A549 (cell line): Measurements from ENCODE around the gene BNC2. TPM values are rescaled to one million over a fixed set of nuclear protein-coding genes. Genes with fewer than 3 reads are reported as not detected.
A peak's percentile ranks its signal among the peaks of the same experiment; 100 is the strongest.

Source experiments
- ATAC-seq, 2 experiments: fragments of 200-7000 bp in 1 of 2; fragments of >200 bp in 1 of 2; cut with Nextera tagmentation in 1 of 2; cut with Tn5 transposase in 1 of 2; 3 replicates each; pipeline versions ENCODE4 v1.8.0 to v1.9.1; 2018 to 2020; ENCODE audit warnings: mild to moderate bottlenecking in 1 of 2, moderate library complexity in 1 of 2
- CTCF ChIA-PET: fragments of 300-600 bp; sonication (Branson Sonifier 250); formaldehyde crosslinking; extraction: SDS; loops from one replicate; lab custom pipeline; 2021; ENCODE audit warnings: antibody characterized with exemption, inconsistent platforms; lab: Yijun Ruan, JAX
- POLR2A ChIA-PET: fragments of 350-600 bp; formaldehyde crosslinking; extraction: SDS; loops from one replicate; lab custom pipeline; 2021; ENCODE audit warnings: antibody characterized with exemption, inconsistent platforms; lab: Yijun Ruan, JAX
- DNase-seq, 2 experiments: peaks; one replicate each; pipeline versions ENCODE4 v3.0.0 to v3.0.0-alpha.2; 2011 to 2016; ENCODE audit warnings: low read depth in 1 of 2, low spot score in 1 of 2
- FAIRE-seq: peaks from 2 replicates; lab custom pipeline; 2011; peaks lifted over from hg19 to GRCh38; lab: Jason Lieb, UNC
- H3K27ac ChIP-seq, 2 experiments: fragments of >200 bp; sonication (Bioruptor Twin); formaldehyde crosslinking; 3 replicates each; pipeline ENCODE4 v1.5.1; 2016 to 2017
- H3K4me1 ChIP-seq: fragments of >200 bp; sonication (Bioruptor Twin); formaldehyde crosslinking; 3 replicates; pipeline ENCODE4 v1.6.1; 2016
- H3K4me2 ChIP-seq: fragments of >200 bp; sonication (Bioruptor Twin); formaldehyde crosslinking; 3 replicates; pipeline ENCODE4 v1.6.1; 2016
- H3K4me3 ChIP-seq: fragments of >200 bp; sonication (Bioruptor Twin); formaldehyde crosslinking; 3 replicates; pipeline ENCODE4 v1.5.1; 2016
- H3K9me3 ChIP-seq: fragments of >200 bp; sonication (Bioruptor Twin); formaldehyde crosslinking; 3 replicates; pipeline ENCODE4 v1.6.1; 2016
- CBX8 ChIP-seq: fragments of 200-600 bp; sonication (generic); IDR thresholded peaks from 2 replicates; pipeline ENCODE4 v1.6.1; 2016
- EP300 ChIP-seq, 2 experiments: fragments of >200 bp; sonication (Bioruptor Twin); formaldehyde crosslinking; IDR thresholded peaks; 2 replicates in 1 of 2; 3 replicates in 1 of 2; pipeline ENCODE4 v1.6.1; 2016 to 2017
- FOSL2 ChIP-seq, 2 experiments: fragments of 450-650 bp in 1 of 2; fragments of >200 bp in 1 of 2; sonication (Bioruptor Twin) in 1 of 2; formaldehyde crosslinking; IDR thresholded peaks; 2 replicates each; pipeline versions ENCODE4 v1.5.0 to v1.6.1; 2016 to 2020; ENCODE audit warnings: mild to moderate bottlenecking in 1 of 2, moderate library complexity in 1 of 2
- FOXS1 ChIP-seq: fragments of 250-450 bp; sonication (Bioruptor Pico); IDR thresholded peaks from 2 replicates; pipeline ENCODE4 v1.5.0; 2020; ENCODE audit warnings: mild to moderate bottlenecking, moderate library complexity
- HOXB13 ChIP-seq: fragments of 250-450 bp; sonication (Bioruptor Pico); IDR thresholded peaks from 2 replicates; pipeline ENCODE4 v1.5.0; 2020; ENCODE audit warnings: low read depth, mild to moderate bottlenecking, moderate library complexity
- NR3C1 ChIP-seq: fragments of >200 bp; sonication (Bioruptor Twin); formaldehyde crosslinking; IDR thresholded peaks from 3 replicates; pipeline ENCODE4 v1.6.1; 2017
- POLR2A ChIP-seq: IDR thresholded peaks from 2 replicates; pipeline ENCODE4 v1.6.1; 2012; ENCODE audit warnings: mild to moderate bottlenecking, low read length
- RFX5 ChIP-seq: fragments of 450-650 bp; IDR thresholded peaks from 2 replicates; pipeline ENCODE4 v1.7.1; 2014; ENCODE audit warnings: antibody characterized with exemption, mild to moderate bottlenecking, moderate library complexity
- SMC3 ChIP-seq: fragments of >200 bp; sonication (Bioruptor Twin); formaldehyde crosslinking; IDR thresholded peaks from 3 replicates; pipeline ENCODE4 v1.6.1; 2018; ENCODE audit warnings: inconsistent platforms
- WGBS: methylation state at CpG from one replicate; pipeline ENCODE4 v1.1.6; 2017; ENCODE audit errors: missing lambda C conversion rate; 5-methylcytosine and 5-hydroxymethylcytosine counted together
- polyA plus RNA-seq, 4 experiments: library from polyadenylated mRNA; depleted of rRNA in 3 of 4; stranded (reverse); fragments of >200 nt; fragmentation: RNase III in 1 of 4; extraction: RNeasy Plus Mini Kit Qiagen cat#74134 plus additional on column Dnase treatment in 1 of 4; gene quantifications; 2 replicates in 3 of 4; 3 replicates in 1 of 4; pipeline ENCODE4 v1.2.3, GENCODE V29; 2011 to 2017
- TF ChIP-seq, protein P1 (sequence below): fragments of >200 bp; sonication (Bioruptor Twin); formaldehyde crosslinking; IDR thresholded peaks from 3 replicates; pipeline ENCODE4 v1.5.1; 2016
- TF ChIP-seq, protein P2 (sequence below): fragments of >200 bp; sonication (Bioruptor Twin); formaldehyde crosslinking; IDR thresholded peaks from 3 replicates; pipeline ENCODE4 v1.6.1; 2016
- TF ChIP-seq, protein P3 (sequence below): fragments of 250-450 bp; sonication (Bioruptor Pico); IDR thresholded peaks from 2 replicates; pipeline ENCODE4 v1.5.0; 2021; ENCODE audit warnings: mild to moderate bottlenecking, moderate library complexity, borderline replicate concordance
- TF ChIP-seq, protein P4 (sequence below): fragments of >200 bp; sonication (Bioruptor Twin); formaldehyde crosslinking; IDR thresholded peaks from 2 replicates; pipeline ENCODE4 v1.6.1; 2016
- TF ChIP-seq, protein P5 (sequence below): IDR thresholded peaks from 2 replicates; pipeline ENCODE4 v1.6.1; 2012

BNC2 gene
- polyA plus RNA-seq, 2 of the 4 experiments (the other 2 are of a cell fraction) = 6.2 to 7.5 TPM

DNA sequence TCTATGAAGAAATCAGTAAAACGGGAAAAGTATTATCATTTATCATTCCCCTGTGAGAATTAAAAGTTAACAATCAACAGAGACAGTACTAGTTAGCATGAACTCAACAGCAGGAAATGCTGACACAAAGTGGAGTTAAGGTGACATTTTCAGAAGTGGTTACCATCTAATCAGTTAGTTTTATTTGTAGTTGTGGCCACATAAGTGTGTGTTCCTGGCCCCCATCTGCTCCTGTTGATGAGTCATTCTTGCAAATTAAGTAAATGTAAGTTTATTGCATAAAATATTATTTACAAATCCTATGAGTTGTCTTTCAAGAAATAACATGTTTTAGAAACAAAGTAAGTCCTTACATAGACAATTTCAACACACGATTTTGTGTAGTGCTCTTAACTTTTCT, 8.9 kb upstream of the BNC2 start:
- ChIA-PET CTCF (no interaction called here), POLR2A (no interaction called here)
- H3K4me2 ChIP-seq = no peak overlapping the region
- H3K27ac ChIP-seq = no peak overlapping the region
- 52% methylated on average over 2 of the region's 2 CpGs for WGBS
- DNase-seq (no peak), ATAC-seq (no peak), FAIRE-seq (no peak)
- no peaks in the 10 kb centered on the region for H3K4me1 ChIP-seq
- H3K9me3 ChIP-seq = no peaks in the 10 kb centered on the region
- H3K4me3 ChIP-seq = no peak overlapping the region
- TF ChIP-seq FOSL2 (IDR thresholded peaks at IDR 0.05) = no peak
- peak; percentile 61 for TF ChIP-seq FOSL2 (CRISPR knock-in tag; IDR thresholded peaks at IDR 0.05)
- TF ChIP-seq, protein P1, sequence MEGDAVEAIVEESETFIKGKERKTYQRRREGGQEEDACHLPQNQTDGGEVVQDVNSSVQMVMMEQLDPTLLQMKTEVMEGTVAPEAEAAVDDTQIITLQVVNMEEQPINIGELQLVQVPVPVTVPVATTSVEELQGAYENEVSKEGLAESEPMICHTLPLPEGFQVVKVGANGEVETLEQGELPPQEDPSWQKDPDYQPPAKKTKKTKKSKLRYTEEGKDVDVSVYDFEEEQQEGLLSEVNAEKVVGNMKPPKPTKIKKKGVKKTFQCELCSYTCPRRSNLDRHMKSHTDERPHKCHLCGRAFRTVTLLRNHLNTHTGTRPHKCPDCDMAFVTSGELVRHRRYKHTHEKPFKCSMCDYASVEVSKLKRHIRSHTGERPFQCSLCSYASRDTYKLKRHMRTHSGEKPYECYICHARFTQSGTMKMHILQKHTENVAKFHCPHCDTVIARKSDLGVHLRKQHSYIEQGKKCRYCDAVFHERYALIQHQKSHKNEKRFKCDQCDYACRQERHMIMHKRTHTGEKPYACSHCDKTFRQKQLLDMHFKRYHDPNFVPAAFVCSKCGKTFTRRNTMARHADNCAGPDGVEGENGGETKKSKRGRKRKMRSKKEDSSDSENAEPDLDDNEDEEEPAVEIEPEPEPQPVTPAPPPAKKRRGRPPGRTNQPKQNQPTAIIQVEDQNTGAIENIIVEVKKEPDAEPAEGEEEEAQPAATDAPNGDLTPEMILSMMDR = no peak

DNA sequence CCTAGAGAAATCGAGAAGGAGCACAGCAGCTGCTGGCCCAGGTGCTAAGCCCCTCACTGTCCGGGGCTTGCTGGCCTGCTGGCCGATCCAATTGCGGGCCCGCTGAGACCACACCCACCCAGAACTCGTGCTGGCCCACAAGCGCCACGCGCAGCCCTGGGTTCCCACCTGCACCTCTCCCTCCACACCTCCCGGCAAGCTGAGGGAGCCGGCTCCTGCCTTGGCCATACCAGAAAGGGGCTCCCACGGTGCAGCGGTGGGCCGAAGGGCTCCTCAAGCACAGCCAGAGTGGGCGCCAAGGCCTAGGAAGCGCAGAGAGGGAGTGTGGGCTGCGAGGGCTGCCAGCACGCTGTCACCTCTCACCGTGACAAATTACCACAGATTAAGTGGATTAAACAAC, 6.8 kb upstream of the BNC2 start:
- no peaks in the 10 kb centered on the region for H3K4me1 ChIP-seq
- CTCF ChIA-PET = interaction anchor here (1.2 kb wide), 1 partner anchor 30 kb away, joined by 3 read pairs; no protein-coding TSS in a partner anchor

DNA sequence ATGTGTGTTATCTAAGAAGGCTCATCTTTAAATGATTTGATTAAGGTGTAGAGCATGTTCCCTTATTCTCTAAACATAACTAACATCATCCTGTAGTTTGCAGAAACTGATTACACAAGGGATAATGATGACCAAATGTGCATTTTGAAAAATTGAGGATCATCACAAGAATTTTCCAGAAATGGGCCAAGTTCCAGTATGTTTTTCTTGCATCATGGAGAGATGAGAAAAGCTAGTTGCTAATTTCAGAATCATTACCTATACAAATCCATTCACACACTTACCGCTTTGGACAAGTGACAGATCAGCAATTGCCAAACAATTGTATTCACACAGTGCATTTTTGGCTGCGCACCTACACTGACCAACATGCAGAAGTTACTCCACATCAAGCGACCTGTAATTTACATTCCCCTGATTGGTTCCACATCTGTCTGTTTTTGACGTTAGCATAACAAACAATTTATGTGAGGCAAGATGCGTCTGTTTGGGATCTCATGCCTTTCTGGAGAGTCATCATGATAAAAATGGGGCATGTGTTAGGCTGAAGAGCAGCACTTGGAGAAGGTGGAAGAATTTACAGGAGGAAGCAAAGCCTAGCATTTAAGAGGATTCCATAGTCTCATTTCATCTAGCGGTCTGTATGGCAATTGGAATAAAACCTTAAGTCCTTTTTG, 2.8 kb upstream of the BNC2 start:
- DNase-seq (peak in 1 of 2 experiments; percentile 20), ATAC-seq (no peak), FAIRE-seq (no peak)
- H3K4me2 ChIP-seq = no peak overlapping the region
- 70% methylated on average over 6 of the region's 6 CpGs for WGBS
- TF ChIP-seq, protein P2, sequence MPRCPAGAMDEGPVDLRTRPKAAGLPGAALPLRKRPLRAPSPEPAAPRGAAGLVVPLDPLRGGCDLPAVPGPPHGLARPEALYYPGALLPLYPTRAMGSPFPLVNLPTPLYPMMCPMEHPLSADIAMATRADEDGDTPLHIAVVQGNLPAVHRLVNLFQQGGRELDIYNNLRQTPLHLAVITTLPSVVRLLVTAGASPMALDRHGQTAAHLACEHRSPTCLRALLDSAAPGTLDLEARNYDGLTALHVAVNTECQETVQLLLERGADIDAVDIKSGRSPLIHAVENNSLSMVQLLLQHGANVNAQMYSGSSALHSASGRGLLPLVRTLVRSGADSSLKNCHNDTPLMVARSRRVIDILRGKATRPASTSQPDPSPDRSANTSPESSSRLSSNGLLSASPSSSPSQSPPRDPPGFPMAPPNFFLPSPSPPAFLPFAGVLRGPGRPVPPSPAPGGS = no peak
- TF ChIP-seq CBX8 (no peak), EP300 (IDR thresholded peaks at IDR 0.05) (no peak)
- ChIA-PET CTCF (no interaction called here), POLR2A (interaction anchor here (0.7 kb wide), 1 partner anchor 798 kb away, joined by 4 read pairs; no protein-coding TSS in a partner anchor)
- no peak overlapping the region for H3K27ac ChIP-seq
- H3K4me1 ChIP-seq = peaks cover 10% of the 10 kb centered on the region
- no peaks in the 10 kb centered on the region for H3K9me3 ChIP-seq
- no peak overlapping the region for H3K4me3 ChIP-seq

More for the DNA sequence above, 6.8 kb upstream of the BNC2 start:
- Histone ChIP-seq H3K4me2 (no peak overlapping the region), H3K9me3 (no peaks in the 10 kb centered on the region), H3K4me3 (no peak overlapping the region), H3K27ac (no peak overlapping the region)
- DNase-seq (no peak), ATAC-seq (no peak), FAIRE-seq (no peak)
- 94% methylated on average over 18 of the region's 19 CpGs for WGBS
- POLR2A ChIA-PET = no interaction called here
- TF ChIP-seq, protein P3, sequence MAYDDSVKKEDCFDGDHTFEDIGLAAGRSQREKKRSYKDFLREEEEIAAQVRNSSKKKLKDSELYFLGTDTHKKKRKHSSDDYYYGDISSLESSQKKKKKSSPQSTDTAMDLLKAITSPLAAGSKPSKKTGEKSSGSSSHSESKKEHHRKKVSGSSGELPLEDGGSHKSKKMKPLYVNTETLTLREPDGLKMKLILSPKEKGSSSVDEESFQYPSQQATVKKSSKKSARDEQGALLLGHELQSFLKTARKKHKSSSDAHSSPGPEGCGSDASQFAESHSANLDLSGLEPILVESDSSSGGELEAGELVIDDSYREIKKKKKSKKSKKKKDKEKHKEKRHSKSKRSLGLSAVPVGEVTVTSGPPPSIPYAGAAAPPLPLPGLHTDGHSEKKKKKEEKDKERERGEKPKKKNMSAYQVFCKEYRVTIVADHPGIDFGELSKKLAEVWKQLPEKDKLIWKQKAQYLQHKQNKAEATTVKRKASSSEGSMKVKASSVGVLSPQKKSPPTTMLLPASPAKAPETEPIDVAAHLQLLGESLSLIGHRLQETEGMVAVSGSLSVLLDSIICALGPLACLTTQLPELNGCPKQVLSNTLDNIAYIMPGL (CRISPR knock-in tag) = no peak
- TF ChIP-seq FOXS1 (CRISPR knock-in tag) (no peak), HOXB13 (CRISPR knock-in tag) (no peak)

DNA sequence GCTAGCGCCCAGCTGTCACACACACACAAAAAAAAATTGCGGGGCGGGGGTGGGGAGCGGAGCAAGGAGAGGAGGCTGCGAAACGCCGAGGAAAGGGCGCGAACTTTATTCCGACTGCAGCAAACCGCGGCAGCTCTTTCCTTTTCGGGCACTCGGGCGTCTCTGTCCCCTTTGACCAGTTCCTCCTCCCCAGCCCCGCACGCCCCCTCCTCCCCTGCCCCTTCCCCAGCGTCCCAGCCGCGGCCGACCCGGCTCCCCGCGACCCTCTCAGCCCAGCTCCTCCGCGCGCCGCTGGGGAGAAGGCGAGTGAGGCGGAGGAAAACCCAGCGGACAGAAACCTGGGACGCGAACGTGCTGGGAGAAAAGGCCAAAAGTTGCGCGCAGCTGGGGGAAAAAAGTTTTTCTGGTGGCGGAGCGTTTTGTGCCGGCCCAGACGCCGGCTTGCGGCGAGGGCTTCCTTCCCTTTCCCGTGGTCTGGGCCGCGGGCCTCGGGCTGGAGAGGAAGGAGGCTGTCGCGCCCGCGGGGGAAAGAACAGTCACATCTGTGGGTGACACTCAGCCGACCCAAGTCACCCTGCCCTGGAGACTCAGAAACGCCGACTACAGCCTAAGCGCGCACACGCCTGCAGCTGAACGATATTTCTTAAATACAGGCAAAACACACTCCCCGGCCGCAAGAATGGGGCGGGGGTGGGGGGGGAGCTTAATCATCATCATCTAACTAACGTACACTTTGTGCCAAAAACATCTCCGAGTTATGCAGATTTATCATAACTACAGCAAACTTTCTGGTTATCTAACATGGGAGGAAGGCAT, 1.1 kb upstream of the BNC2 start:
- H3K9me3 ChIP-seq = no peaks in the 10 kb centered on the region
- TF ChIP-seq RFX5 (no peak), SMC3 (no peak), EP300 (IDR thresholded peaks at IDR 0.05) (no peak), NR3C1 (no peak), POLR2A (0 out of 2 replicates have a peak, but pooled peaks have one; percentile 7)
- TF ChIP-seq, protein P4, sequence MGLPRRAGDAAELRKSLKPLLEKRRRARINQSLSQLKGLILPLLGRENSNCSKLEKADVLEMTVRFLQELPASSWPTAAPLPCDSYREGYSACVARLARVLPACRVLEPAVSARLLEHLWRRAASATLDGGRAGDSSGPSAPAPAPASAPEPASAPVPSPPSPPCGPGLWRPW = no peak
- TF ChIP-seq, protein P5, sequence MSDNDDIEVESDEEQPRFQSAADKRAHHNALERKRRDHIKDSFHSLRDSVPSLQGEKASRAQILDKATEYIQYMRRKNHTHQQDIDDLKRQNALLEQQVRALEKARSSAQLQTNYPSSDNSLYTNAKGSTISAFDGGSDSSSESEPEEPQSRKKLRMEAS = peak; percentile 44
- TF ChIP-seq, all 56 proteins: peak for 2
- Histone ChIP-seq H3K4me2 (peak overlapping the region; percentile 89), H3K4me3 (peak overlapping the region; percentile 90), H3K27ac (peak overlapping the region; percentile 85 to 93), H3K4me1 (peaks cover 25% of the 10 kb centered on the region)
- WGBS = 2% methylated on average over 24 of the region's 63 CpGs
- ATAC-seq = peak; percentile 46 to 55
- ChIA-PET CTCF (interaction anchor here (0.6 to 1.2 kb wide), 4 partner anchors 9 to 904 kb away, joined by 3 to 5 read pairs (median 4); no protein-coding TSS in a partner anchor), POLR2A (interaction anchor here (0.6 to 0.8 kb wide), 3 partner anchors 53 to 964 kb away, joined by 3 to 6 read pairs (median 5); no protein-coding TSS in a partner anchor)
- DNase-seq = peak; percentile 34 to 62
- FAIRE-seq = no peak
